Uterus (tissue), 2 donors: ENCODE results near the gene RPN1.
"Not testable (repeated sequence)": the region's sequence is repeated elsewhere in the genome, so short reads cannot be mapped to it uniquely, and the experiment has no call there.

Source experiments
- POLR2A ChIP-seq, 2 donors: fragments of 450-650 bp; IDR thresholded peaks; one replicate each; pipeline ENCODE4 v1.6.1; 2016; ENCODE audit warnings: antibody characterized with exemption in 2 of 2, mild to moderate bottlenecking in 1 of 2, moderate library complexity in 1 of 2
- TF ChIP-seq, protein P1 (sequence below), 4 experiments: fragments of 200-600 bp in 2 of 4; fragments of 450-650 bp in 2 of 4; sonication (generic) in 2 of 4; IDR thresholded peaks; one replicate each; pipeline ENCODE4 v1.5.1; 2016 to 2019; ENCODE audit warnings: antibody characterized with exemption in 4 of 4, mild to moderate bottlenecking in 2 of 4, moderate library complexity in 1 of 4

DNA sequence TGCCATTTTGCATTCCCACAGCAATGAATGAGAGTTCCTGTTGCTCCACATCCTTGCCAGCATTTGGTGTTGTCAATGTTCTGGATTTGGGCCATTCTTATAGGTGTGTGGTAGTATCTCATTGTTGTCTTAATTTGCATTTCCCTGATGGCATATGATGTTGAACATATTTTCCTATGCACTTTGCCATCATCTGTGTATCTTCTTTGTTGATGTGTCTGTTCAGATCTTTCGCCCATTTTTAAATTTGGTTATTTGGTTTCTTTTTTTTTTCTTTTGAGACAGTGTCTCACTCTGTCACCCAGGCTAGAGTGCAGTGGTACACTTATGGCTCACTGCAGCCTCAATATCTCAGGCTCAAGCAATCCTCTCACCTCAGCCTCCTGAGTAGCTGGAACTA lies 60.6 kb downstream of the RPN1 start:
- TF ChIP-seq POLR2A (IDR thresholded peaks at IDR 0.05) = not testable (repeated sequence)
- TF ChIP-seq, protein P1, sequence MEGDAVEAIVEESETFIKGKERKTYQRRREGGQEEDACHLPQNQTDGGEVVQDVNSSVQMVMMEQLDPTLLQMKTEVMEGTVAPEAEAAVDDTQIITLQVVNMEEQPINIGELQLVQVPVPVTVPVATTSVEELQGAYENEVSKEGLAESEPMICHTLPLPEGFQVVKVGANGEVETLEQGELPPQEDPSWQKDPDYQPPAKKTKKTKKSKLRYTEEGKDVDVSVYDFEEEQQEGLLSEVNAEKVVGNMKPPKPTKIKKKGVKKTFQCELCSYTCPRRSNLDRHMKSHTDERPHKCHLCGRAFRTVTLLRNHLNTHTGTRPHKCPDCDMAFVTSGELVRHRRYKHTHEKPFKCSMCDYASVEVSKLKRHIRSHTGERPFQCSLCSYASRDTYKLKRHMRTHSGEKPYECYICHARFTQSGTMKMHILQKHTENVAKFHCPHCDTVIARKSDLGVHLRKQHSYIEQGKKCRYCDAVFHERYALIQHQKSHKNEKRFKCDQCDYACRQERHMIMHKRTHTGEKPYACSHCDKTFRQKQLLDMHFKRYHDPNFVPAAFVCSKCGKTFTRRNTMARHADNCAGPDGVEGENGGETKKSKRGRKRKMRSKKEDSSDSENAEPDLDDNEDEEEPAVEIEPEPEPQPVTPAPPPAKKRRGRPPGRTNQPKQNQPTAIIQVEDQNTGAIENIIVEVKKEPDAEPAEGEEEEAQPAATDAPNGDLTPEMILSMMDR (IDR thresholded peaks at IDR 0.05) = not testable (repeated sequence)
